Activated T-helper 2 cell treated with anti-CD3 and anti-CD28 coated beads, Interferon-gamma antibody, Interleukin-2, Interleukin-4, amounts not matched to agents 10 μg/mL and 5 μg/mL and 100 μg/mL, durations not matched to agents 14 hours and 24 hours and 36 hours (primary cell): Measurements from ENCODE around the gene GAPVD1. TPM values are rescaled to one million over a fixed set of nuclear protein-coding genes. Genes with fewer than 3 reads are reported as not detected.

Experiments used
- DNase-seq: peaks from one replicate; pipeline ENCODE4 v3.0.0; 2021; ENCODE audit warnings: low spot score
- H3K27ac Mint-ChIP-seq: one replicate; pipeline ENCODE4 v1.8.0; 2021; ENCODE audit warnings: mixed read lengths
- H3K27me3 Mint-ChIP-seq: one replicate; pipeline ENCODE4 v1.8.0; 2021; ENCODE audit warnings: low read depth, mixed read lengths
- H3K36me3 Mint-ChIP-seq: one replicate; pipeline ENCODE4 v1.8.0; 2021; ENCODE audit warnings: low read depth, mixed read lengths
- H3K4me1 Mint-ChIP-seq: one replicate; pipeline ENCODE4 v1.8.0; 2021; ENCODE audit warnings: low read depth, mixed read lengths
- H3K4me3 Mint-ChIP-seq: one replicate; pipeline ENCODE4 v1.8.0; 2021; ENCODE audit warnings: low read depth, mild to moderate bottlenecking, moderate library complexity, mixed read lengths
- H3K9me3 Mint-ChIP-seq: one replicate; pipeline ENCODE4 v1.8.0; 2021; ENCODE audit warnings: mixed read lengths
- intact Hi-C: fragments of 100-400 bp; cut with micrococcal nuclease; formaldehyde crosslinking; loops from one replicate; pipeline ENCODE4 v1.15.1; 2023
- total RNA-seq: library from RNA; stranded (reverse); gene quantifications from 2 replicates; pipeline ENCODE4 v1.2.3, GENCODE V29; 2022

Gene GAPVD1
- total RNA-seq, 1 donor from 2014 or later = 50.8 TPM

- intact Hi-C loops = loop anchor here (1.0 to 5.0 kb wide), 4 partner anchors 223 to 1084 kb away; no protein-coding TSS in a partner anchor
- H3K9me3 Mint-ChIP-seq = no peaks in the 10 kb centered on the region
- H3K4me1 Mint-ChIP-seq = peaks cover 11% of the 10 kb centered on the region
- no peaks in the 10 kb centered on the region for H3K36me3 Mint-ChIP-seq
- no peak overlapping the region for H3K27ac Mint-ChIP-seq
- DNase-seq = peak; percentile 59
- peaks cover 15% of the 10 kb centered on the region for H3K27me3 Mint-ChIP-seq
- peak overlapping the region; percentile 77 for H3K4me3 Mint-ChIP-seq
Observed at GRCh38 chr9:125407974-125408900, 146.6 kb downstream of the GAPVD1 start.

DNA sequence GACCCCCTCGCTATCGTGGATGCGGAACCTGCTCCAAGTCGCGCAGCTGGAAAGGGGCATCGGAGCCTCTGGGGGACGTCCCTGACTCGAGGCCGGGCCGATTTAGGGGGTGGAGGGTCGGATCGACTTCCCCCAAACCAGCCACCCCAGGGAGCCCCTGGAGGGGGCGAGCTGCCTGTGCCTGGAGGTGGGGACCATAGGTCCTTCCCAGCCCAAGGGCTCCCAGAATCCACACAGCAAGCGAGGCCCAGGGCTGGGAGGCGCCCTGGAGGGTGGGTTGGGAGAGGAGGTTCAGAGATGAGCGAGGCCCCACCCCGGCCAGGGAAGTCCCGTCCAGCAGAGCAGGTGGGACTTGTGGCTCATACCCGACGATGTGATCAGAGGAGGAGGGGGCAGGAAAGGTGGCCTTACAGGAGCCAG lies 147.6 kb downstream of the GAPVD1 start:
- Mint-ChIP-seq H3K9me3 (no peaks in the 10 kb centered on the region), H3K27me3 (peaks cover 15% of the 10 kb centered on the region), H3K27ac (no peak overlapping the region), H3K4me1 (peaks cover 11% of the 10 kb centered on the region), H3K36me3 (no peaks in the 10 kb centered on the region), H3K4me3 (peak overlapping the region; percentile 77)
- no peak for DNase-seq
- intact Hi-C loops = loop anchor here (5.0 kb wide), 1 partner anchor 1083 kb away; no protein-coding TSS in a partner anchor

DNA sequence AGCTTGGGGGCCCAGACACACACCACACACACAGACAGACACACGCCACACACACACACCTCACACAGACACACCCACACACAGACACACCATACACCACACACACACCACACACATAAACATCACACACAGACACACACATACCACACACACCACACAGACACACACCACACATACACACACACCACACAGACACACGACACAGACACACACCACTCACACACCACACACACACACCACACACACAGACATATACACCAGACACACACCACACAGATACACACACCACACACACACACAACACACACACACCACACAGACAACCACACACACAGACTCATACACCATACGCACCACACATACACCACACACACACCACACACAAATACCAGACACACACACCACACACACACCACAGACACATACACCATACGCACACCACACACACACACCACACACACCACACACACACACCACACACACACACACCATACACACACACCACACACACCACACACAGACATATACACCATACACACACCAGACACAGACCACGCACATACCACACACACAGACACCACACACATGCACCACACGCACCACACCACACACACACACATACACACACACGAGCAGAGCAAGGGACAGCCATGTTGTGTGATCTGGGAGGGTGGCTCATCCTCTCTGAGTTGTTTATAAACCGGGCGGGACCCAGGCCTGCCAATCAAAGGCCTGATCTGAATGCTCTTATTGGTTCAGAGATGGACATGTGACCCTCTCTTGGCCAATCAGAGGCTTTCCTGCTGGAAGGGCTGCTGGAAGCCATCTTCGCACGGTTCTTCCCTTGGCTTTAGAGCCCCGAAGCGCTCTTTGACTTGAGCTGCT lies 148.3 kb downstream of the GAPVD1 start:
- peak; percentile 21 for DNase-seq
- peak overlapping the region; percentile 24 for H3K27ac Mint-ChIP-seq
- intact Hi-C loops = loop anchor here (5.0 kb wide), 1 partner anchor 1082 kb away; no protein-coding TSS in a partner anchor
- peaks cover 11% of the 10 kb centered on the region for H3K4me1 Mint-ChIP-seq
- no peaks in the 10 kb centered on the region for H3K36me3 Mint-ChIP-seq
- peaks cover 15% of the 10 kb centered on the region for H3K27me3 Mint-ChIP-seq
- peak overlapping the region; percentile 62 for H3K4me3 Mint-ChIP-seq
- no peaks in the 10 kb centered on the region for H3K9me3 Mint-ChIP-seq

DNA sequence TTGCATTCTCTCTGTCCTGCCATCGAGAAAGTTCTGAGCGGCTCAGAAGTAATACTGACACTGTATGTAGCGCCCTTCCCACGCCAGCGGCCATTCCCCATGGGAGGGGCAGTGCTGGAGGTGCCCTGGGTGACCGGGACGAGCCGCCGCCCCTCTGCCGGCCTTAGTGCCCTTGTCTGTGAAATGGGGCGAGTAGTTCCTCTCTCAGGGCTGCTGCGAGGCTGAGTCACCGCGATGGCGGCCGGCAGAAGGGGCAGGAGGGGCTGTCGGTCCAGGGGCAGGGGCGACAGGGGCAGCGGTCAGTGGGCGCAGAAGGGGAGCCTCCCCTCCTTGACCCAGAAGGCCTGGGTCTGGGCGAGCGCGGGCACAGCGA lies 148.9 kb downstream of the GAPVD1 start:
- H3K9me3 Mint-ChIP-seq = no peaks in the 10 kb centered on the region
- no peak overlapping the region for H3K27ac Mint-ChIP-seq
- no peak overlapping the region for H3K4me3 Mint-ChIP-seq
- H3K36me3 Mint-ChIP-seq = no peaks in the 10 kb centered on the region
- peaks cover 15% of the 10 kb centered on the region for H3K27me3 Mint-ChIP-seq
- intact Hi-C loops = no loop called here
- DNase-seq = no peak
- peaks cover 11% of the 10 kb centered on the region for H3K4me1 Mint-ChIP-seq

DNA sequence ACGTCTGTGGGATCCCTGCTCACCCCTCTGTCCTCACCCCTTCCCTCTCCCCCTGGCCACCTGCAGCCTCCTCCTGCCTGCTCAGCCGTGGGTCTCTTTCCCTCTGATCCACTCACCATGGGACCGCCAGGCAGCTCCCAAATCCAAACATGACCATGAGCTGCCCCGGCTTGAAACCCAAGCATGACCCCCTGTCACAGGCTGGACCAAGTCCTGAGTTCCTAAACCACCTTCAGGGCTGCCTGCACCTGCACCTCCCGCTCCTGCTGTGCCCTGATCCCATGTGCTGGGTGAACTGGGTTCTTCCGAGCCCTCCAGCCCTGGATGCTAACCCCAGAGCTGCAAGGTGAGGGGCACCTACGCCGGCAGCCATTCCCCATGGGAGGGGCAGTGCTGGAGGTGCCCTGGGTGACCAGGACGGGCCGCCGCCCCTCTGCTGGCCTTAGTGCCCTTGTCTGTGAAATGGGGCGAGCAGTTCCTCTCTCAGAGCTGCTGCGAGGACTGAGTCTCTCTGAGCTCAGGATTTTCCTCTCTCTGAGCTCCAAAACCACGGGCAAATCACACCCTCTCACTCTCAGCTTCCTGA lies 149.6 kb downstream of the GAPVD1 start:
- H3K4me1 Mint-ChIP-seq = peaks cover 11% of the 10 kb centered on the region
- peaks cover 15% of the 10 kb centered on the region for H3K27me3 Mint-ChIP-seq
- intact Hi-C loops = no loop called here

GRCh38 chr9:125412166-125412565 lies 150.5 kb downstream of the GAPVD1 start:
- DNase-seq = no peak
- no peak overlapping the region for H3K27ac Mint-ChIP-seq
- no peaks in the 10 kb centered on the region for H3K9me3 Mint-ChIP-seq
- no peaks in the 10 kb centered on the region for H3K36me3 Mint-ChIP-seq
- intact Hi-C loops = no loop called here
- H3K27me3 Mint-ChIP-seq = peaks cover 15% of the 10 kb centered on the region
- no peak overlapping the region for H3K4me3 Mint-ChIP-seq
- peaks cover 11% of the 10 kb centered on the region for H3K4me1 Mint-ChIP-seq

More for the DNA sequence above, 149.6 kb downstream of the GAPVD1 start:
- DNase-seq = no peak
- H3K4me3 Mint-ChIP-seq = no peak overlapping the region
- H3K36me3 Mint-ChIP-seq = no peaks in the 10 kb centered on the region
- no peak overlapping the region for H3K27ac Mint-ChIP-seq
- no peaks in the 10 kb centered on the region for H3K9me3 Mint-ChIP-seq

- intact Hi-C loops = no loop called here
- DNase-seq = no peak
- Mint-ChIP-seq H3K27me3 (peaks cover 11% of the 10 kb centered on the region), H3K27ac (no peak overlapping the region), H3K4me3 (no peak overlapping the region), H3K9me3 (no peaks in the 10 kb centered on the region), H3K4me1 (peaks cover 6% of the 10 kb centered on the region), H3K36me3 (no peaks in the 10 kb centered on the region)
Observed at GRCh38 chr9:125413579-125413978, 152.0 kb downstream of the GAPVD1 start.

DNA sequence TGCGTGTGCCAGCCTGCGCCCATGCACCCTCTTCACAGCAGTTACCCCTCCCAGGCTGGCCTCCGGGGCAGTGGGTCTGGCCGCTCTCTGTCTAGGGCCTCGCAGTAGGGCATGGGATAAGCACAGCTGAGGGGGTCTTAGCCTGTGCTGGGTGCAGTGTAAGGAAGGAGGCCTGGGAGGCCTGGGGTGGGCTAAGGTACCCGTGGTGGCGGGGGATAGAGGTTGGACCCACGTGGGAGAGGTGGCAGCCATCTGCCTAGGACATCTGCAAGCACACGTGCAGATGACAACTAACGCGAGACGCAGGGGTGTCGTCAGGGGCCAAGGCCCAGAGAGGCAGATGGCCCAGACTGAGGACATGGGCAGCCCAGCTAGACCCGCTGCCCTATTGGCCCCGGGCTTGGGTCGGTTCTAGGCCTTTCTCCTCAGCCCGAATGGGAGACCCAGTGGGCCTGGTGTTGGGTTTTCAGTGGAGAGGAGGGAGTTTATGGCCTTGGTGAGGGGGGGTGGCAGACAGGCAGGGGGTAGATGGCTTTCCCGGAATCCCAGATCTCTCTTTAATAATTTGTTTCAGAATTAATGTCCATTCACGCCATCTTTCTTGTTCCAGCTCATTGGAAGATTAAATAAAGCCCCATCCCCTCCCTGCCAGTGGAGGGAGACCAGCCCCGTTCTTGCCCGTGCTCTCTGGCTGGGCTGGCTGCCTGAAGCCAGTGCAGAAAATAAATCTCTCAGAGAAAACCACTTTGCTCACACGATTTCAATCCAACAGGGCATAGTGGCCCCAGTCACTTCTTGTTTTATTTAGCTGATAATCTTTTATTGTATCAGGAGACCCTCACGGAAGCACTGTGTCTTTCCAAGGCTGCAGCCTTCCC lies 154.2 kb downstream of the GAPVD1 start:
- intact Hi-C loops = no loop called here
- Mint-ChIP-seq H3K36me3 (no peaks in the 10 kb centered on the region), H3K4me1 (no peaks in the 10 kb centered on the region), H3K9me3 (no peaks in the 10 kb centered on the region), H3K4me3 (no peak overlapping the region), H3K27ac (no peak overlapping the region), H3K27me3 (peaks cover 2% of the 10 kb centered on the region)
- no peak for DNase-seq

GRCh38 chr9:125416517-125416916 lies 154.9 kb downstream of the GAPVD1 start:
- intact Hi-C loops = no loop called here
- Mint-ChIP-seq H3K36me3 (no peaks in the 10 kb centered on the region), H3K9me3 (no peaks in the 10 kb centered on the region), H3K4me1 (no peaks in the 10 kb centered on the region), H3K4me3 (no peak overlapping the region), H3K27me3 (peaks cover 2% of the 10 kb centered on the region), H3K27ac (no peak overlapping the region)
- DNase-seq = no peak
